HG03378 (cell line): ENCODE data around the gene ITM2A.

Experiments
- ATAC-seq: cut with Tn5 transposase; IDR thresholded peaks from one replicate; pipeline ENCODE4 v1.9.1; 2021; ENCODE audit warnings: mild to moderate bottlenecking, moderate library complexity; ENCODE audit not compliant: unreplicated experiment

The ITM2A gene

DNA sequence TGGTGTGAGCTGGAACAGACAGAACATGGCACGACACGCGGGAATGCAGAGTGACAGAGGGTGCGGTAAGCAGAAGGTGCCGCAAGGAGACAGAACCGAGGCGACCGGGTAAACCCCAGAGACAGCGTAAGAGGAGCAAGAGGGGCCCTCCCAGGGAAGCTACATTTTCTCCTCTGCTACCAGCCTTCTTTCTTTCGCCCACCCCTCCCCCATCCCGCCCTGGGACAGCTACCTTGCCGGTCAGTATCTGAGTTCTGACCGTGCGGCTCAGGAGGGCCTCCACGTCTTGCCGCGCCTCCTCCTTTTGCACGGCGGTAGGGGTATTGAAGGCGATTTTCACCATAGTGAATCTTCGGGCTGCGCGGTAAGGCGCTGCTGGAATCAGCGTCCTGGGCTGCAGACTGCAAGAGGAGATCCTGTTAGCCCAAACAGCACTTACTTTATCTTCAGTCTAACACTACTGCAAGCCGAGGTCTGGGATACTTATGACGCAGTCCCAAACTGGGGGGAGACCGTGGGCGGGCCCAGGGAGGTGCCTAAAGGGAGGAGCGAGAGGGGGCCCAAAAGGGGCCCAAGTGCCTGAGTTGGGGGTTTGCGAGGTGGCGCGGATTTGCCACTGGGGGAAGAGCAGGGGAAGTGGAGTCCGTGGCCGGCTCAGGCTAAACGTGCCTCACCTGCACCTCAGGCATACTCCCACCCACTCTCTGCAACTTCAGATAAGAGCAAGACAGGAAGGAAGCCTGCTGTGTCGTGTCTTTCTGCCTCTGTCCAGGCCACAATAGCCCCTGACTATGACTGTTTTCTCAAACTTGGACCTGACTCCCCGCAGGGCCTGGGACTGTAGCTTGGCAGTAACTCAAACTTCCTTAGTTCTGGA lies at the start of gene ITM2A:
ITM2A (minus strand) TSS at position 462 of the 877 bp plus-strand sequence; CDS start at position 343, 119 bp downstream.
- ATAC-seq: peak; percentile 75

DNA sequence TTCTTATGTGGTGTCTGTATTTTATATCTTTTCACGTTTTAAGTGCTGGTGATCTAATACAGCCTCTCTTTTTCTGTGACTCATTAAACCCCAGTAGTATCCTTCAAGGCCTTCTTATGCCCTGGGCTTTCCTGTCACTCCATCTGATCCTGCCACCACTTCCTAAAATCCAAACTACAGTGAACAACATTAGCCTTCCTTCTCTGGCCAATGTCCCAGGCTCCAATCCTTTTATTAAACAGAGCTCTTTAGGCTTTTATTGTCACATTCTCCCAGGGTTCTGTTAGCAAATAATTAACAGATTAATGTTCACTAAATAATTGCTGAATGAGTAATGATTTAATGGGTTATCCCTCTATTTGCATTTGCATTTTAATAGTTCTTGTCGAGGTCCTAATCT lies 47.9 kb upstream of the ITM2A start:
- no peak for ATAC-seq

DNA sequence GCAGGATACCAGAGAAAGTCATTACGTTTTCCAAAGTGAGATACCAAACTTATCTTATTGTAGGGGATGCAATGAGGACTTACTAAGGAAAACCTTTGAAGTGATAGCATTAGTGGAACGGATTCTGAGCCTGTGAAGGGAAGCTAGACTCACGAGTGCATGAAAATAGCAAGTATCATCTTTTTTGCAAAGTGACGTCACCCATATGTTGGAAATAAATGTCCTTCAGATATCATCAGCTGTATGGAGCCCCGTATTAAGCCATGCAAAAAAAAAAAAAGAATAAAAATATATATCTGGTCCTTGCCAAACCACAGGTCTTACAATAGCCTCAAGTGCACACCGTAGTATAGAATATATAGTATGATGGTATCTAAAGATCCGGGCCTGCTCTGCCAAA lies 46.8 kb upstream of the ITM2A start:
- no peak for ATAC-seq

DNA sequence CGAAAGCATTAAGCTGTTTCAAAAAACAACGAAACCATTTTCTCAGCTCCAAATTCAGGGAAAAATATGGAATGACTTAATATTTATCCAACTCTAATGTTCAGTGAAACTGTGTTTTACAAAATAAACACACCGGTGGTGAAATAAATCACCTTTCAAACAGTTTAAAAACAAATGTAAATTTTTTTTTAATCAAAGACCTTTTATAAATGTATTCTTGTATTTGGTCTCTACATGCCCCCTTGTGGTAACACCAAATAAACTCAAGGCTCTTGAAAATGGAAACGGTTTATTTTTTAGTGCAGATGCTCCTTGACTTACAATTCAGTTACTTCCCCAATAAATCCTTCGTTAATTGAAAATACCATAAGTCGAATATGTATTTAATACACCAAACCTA lies 45.8 kb upstream of the ITM2A start:
- ATAC-seq: no peak

DNA sequence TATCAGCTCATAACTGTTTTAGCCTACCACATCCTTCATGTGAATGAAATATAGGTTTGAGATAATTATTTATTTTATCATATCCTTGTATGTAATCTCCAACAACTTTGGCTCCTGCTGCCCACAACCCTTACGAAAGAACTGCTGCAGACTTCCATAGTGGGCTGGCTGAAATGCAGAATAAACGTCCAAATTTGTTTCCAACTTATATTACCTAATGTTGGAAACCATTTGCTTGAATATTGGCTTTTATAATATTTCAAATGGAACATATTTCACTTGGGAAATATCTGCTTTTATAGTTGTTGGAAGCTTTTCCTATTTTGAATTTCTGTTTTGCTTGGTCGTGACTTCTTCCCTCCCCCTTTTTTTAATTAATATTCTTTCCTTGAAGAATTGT lies 45.0 kb upstream of the ITM2A start:
- no peak for ATAC-seq

DNA sequence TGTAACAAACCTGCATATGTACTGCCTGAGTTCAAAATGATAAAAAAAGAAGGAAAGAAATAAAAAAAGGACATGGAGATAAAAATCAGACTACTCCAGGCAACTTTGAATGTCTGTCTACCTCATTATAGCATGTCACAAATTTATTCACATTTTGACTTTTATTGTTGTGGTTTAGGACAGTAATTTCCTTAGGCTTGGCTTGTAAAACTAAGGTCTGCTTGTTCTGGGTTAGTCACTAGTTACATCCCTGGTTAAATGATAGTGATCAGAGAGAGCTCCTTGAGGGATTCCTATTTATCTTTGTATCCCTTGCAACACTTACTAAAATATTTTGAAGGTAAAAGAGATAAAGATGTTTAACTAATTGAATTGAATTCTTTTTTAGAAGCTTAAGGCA lies 42.5 kb upstream of the ITM2A start:
- no peak for ATAC-seq

DNA sequence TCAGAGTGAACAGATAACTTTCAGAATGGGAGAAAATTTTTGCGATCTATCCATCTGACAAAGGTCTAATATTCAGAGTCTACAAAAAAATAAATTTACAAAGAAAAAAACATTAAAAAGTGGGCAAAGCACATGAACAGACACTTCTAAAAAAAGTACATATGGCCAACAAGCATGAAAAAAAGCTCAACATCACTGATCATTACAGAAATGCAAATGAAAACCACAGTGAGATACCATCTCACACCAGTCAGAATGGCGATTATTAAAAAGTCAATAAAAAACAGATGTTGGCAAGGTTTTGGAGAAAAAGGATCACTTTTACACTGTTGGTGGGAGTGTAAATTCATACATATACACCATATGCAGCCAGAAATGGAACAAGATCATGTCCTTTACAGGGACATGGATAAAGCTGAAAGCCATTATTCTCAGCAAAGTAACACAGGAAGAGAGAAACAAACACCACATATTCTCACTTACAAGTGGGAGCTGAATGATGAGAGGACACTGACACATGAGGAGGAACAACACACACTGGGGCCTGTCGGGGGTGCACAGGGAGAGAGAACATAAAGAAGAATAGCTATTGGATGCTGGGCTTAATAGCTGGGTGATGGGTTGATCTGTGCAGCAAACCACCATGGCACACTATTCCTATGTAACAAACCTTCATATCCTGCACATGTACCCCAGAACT lies 41.6 kb upstream of the ITM2A start:
- no peak for ATAC-seq

DNA sequence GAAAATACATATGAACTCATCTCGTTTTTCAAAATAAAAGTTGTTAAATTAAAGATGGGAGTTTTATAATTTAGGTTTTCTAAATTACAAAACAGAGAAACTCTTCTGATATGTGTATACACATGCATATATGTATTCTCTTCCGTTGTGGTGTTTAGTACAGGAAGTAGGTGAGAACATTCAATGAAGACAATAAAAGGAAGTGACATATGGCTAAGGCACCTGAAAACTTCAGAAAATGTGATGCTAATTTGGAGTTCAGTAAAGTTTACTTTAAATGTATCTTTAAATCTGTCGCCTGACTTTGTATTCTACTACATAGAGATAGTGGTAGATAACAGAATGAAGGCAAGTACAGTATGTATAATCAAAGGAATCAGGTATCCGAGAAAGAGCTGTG lies 33.5 kb upstream of the ITM2A start:
- no peak for ATAC-seq

DNA sequence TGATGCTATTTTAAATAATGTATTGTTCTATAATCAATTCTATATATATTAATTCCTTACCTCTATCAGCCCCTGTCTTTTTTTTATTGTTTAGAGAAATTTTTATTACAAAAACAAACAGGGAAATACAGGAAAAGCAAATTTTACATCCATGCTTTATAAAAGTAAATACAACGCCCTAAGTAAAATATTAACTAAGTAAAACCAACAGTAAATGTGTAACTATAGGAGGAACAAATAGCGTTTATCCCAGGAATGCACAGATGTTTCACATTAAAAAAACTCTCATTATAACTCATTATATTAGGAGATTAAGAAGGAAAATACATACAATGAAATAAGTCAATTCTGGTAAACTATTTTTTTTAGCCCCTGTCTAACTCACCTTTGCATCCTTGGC lies 8.2 kb upstream of the ITM2A start:
- no peak for ATAC-seq

DNA sequence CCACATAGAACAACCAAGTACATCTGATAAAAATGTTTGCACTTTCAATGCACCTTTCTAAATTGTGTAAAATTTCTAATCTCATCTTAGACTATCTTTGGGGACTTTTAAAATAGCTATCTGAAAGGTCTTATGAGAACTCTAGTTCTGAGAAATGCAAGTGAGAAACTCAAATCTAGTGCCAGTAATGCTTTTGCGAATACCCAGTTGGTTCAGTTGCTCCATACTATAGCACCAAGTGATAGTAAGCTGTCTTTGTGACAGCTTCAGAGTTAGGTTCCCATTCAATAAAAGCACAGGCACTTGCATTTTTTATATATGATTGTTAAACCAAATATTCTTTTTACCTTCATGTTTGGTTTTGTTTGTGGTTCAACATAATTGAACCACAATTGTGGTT lies 4.5 kb upstream of the ITM2A start:
- no peak for ATAC-seq

DNA sequence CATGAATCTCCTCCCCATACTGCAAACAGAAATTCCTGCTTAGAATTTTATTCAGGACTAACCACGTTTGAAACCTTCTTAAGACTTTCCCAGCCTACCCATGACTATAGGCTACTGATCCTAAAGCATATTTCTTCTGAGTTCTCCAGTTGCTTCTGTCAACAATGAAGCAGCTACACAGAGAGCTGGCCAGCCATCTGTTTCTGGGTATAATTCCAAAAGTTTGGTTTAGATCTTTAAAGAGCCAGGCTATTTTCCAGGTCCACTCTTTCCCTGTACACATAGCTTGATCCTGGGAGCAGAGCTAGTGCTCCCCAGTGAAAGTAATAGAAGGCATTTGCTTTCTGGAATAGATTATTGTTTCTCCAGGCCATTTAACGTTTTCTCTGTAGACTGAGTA lies 4.0 kb upstream of the ITM2A start:
- no peak for ATAC-seq

DNA sequence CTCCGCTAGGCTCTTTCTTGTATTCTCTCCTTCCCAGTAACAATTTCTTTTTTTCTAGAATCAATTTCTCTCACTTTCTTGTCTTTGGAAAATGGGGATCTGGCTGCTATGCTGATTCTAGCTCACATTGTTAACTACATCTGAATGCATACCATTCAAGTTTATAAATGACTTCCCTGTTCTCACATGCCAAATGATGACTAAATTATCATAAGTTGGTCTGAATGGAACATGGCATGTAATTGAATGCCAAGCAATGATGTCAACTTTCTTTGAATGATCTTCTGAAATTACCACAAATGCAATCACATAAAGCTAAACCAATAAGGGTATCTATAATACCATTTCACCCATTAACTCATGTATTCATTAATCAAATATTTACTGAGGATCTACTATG lies 2.7 kb upstream of the ITM2A start:
- ATAC-seq: no peak

DNA sequence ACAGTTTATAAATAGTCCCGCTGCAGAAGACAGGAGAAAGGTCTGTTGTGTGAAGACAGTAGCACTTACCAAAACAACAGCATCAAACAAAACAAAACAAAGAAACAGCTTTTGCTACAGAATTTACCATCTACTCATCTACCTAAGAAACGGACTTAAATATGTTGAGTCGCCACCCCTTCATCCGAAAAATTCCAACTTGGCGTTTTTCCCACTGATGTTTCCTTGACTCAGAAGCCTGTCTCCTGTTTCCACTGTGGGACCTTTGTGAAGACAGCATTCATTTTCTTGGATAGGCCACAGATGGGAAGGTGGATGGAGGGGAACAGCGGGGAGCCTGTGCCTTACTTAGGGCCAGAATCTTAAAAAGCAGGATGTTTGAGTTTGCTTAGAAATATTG lies 1.3 kb upstream of the ITM2A start:
- no peak for ATAC-seq

DNA sequence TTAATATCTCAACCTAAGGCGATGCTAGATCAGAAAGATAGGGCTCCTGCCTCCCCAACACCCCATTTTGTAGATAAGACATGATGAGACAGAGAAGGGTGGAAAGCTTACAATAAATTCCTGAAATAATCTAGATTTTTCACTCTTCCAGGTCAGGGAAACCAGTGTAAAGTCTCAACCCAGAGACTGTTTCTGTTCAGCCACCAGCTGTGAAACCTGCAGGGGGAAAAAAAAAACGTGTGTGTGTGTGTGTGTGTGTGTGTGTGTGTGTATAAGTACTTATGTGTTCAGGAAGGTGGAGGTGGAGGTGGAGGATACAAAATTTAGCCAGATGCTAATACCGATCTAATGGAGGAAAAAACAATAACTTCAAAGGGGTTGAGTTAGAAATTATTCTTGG lies 773 bp upstream of the ITM2A start:
- ATAC-seq: no peak

DNA sequence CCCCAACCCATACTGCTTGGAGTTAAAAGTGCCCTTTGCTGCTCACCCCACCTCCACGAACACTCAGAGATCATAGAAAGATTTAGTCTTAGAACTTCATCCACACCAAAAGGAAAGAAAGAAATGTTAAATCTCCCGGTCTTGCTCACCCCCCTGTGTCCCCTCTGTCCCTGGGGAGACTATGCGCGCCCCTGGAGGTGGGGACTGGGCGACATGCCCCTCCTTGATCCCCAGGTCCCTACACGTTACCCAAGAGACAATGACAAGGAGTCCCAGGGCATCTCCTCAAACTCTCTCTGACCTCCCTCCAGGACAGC lies 620 bp downstream of the ITM2A start:
- no peak for ATAC-seq

DNA sequence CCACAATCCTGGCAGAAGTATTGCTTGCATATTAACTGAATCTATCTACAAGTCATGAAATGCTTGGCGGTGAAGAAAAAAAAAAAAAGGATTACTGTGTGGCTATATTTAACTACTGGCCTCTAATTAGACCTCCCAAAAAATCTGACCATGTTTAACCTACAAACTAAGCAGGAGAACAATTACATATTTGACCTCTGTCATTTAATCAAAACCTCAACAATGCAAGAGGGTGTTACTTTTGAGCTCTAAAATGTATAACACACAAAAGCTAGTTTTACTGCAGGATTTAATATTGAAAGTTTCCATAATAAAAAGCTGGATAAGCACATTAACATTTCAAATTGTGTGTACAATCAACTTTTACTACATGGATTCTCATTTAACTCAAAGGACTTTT lies 1.5 kb downstream of the ITM2A start:
- ATAC-seq: no peak

DNA sequence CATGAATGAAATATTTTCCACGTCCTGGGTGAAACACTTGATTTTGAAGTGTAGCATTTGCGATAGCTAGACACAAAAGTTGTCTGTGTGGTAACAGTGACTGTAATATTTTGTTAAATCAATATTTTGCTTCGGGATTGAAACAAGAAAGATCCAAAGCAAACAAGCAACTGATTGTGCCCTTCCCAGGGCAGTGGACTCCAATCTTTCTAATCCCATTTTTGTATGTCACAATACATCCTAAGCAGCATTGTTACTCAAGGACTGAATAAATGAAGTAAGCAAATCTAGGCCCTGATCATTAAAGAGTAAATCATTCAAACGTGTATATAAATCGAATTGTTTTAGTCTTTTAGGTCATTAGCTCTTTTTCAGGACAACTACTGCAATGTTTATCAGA lies 2.8 kb downstream of the ITM2A start:
- no peak for ATAC-seq

DNA sequence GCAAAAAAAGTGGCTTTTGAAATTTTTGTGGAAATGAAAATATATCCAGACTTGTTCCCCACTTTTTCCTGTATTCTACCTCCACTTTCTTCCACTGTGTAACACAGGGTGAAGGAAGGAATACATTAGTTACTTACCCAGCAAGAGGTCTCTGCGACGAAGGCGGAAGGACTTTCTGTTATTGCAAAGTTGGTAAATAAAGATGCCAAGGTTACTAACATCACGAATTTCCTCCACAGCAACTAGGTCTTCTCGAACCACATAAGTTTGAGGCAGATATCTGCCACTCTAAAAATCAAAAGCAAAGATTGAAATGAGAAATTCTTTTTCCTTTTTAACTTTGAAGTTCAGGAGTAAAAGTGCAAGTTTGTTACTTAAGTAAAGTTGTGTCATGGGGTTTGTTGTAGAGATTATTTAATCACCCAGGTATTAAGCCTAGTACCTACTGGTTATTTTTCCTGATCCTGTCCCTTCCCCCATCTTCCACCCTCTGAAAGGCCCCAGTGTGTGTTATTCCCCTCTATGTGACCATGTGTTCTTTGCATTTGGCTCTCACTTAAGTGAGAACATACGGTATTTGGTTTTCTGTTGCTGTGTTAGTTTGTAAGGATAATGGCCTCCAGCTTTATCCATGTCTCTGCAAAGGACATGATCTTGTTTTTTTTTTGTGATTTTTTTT lies 5.8 kb downstream of the ITM2A start:
- no peak for ATAC-seq

DNA sequence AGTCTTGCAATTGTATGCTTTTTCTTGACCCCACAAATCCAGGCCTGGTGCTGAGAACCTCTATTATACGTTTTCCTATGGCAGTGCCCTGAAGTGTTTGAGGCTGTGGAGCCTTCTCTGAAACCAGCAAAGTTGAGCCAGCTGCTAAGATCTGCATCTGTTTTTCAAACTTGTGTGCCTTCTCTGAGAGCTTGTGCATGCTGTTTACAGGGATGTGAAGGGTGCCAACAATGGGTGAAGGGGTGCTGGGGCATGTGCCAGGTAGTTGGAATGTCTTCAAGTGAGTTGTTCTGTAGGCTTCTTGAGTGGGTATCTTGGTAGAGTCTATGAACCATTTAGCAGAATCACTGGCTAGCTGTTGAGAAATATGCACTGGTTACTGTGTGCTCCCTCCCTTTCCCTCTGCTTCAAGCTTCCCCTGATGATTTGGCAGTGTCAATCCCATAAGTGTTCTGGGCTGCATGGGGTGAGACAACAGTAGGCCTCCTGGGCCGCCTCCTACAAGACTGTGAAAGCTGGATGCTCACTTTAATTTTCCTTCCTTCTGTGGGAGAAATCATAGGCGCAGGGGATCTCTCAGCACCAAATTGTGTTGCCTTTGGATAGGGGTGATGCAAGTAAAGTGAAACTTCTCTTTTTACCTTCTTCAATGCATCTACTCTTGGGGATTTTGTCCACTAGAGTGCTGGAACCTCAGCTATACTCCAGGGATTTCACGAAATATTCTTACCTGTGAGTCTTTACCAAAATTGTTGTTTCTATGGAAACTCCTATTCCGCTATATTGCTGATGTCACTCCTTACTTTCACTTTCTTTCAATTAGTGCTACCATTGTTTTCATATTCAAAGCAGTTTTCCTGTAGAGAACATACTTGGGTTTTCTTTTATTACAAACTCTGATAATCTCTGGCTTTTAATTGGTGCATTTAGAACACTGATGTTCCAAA lies 30.0 kb downstream of the ITM2A start:
- no peak for ATAC-seq

DNA sequence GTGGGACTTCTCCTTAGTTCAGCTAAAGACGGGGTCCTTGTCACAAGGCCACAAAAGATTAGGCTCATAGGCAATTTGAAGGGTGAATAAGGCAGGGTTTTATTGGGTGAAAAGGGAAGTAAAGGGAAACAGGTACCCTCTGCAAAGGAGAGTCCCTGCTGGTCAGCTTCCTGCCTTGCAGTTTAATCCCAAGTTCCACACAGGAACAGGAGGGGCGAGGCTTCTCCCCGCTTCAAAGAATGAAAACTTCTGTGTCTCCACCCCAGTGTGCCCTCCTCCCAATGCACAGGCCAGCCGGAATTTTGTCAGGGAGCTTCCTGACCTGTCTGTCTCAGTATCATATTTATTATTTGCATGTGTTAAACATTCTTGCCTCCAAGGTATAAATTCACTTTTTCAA lies 37.1 kb downstream of the ITM2A start:
- no peak for ATAC-seq
